KOPT-K1 (cell line): ENCODE data around the gene GDNF.

Experiments
- H3K27ac ChIP-seq: fragments of 200-600 bp; sonication (generic); 2 replicates; pipeline ENCODE4 v1.5.1; 2016; ENCODE audit warnings: antibody characterized with exemption, mild to moderate bottlenecking, low read depth, low read length; ENCODE audit not compliant: poor library complexity, severe bottlenecking
- H3K36me3 ChIP-seq: fragments of 200-600 bp; sonication (generic); 2 replicates; pipeline ENCODE4 v1.5.1; 2017; ENCODE audit warnings: antibody characterized with exemption, mild to moderate bottlenecking, low read length, moderate library complexity; ENCODE audit not compliant: insufficient read depth
- H3K9me3 ChIP-seq: fragments of 200-600 bp; sonication (generic); 2 replicates; pipeline ENCODE4 v1.5.1; 2017; ENCODE audit warnings: antibody characterized with exemption, low read length, mild to moderate bottlenecking; ENCODE audit not compliant: insufficient read depth, poor library complexity, severe bottlenecking

Gene GDNF

DNA sequence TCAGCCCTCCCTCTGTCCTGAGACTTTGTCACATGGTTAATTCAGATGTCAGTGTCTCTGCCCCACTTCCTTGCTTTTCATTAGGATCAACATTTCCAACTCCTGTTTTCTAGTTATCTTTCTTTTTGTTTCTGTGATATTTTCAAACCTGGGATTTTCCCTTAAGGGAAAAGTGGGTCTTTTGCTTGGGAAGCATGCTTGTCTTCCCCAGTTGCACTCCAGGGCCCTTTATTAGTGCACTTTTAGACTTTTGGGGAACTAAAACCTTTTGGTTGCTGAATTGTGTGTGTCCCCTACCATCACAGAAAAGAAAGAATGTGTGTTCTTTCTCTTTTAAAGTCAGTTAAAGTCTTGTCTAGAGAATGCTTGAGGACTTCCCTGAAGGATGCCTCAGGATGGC lies 18.4 kb upstream of the GDNF start:
- no peaks in the 10 kb centered on the region for H3K9me3 ChIP-seq
- H3K27ac ChIP-seq: no peak overlapping the region
- no peaks in the 10 kb centered on the region for H3K36me3 ChIP-seq

GRCh38 chr5:37857696-37858095 lies 17.9 kb upstream of the GDNF start:
- H3K9me3 ChIP-seq: no peaks in the 10 kb centered on the region
- no peaks in the 10 kb centered on the region for H3K36me3 ChIP-seq
- H3K27ac ChIP-seq: no peak overlapping the region

GRCh38 chr5:37855438-37855837 lies 15.6 kb upstream of the GDNF start:
- Histone ChIP-seq H3K9me3 (peaks cover 2% of the 10 kb centered on the region), H3K27ac (no peak overlapping the region), H3K36me3 (no peaks in the 10 kb centered on the region)

- Histone ChIP-seq H3K27ac (no peak overlapping the region), H3K9me3 (peaks cover 4% of the 10 kb centered on the region)
Observed at GRCh38 chr5:37851305-37851704, 11.5 kb upstream of the GDNF start.

GRCh38 chr5:37850226-37850865 lies 10.5 kb upstream of the GDNF start:
- H3K36me3 ChIP-seq: no peaks in the 10 kb centered on the region
- H3K27ac ChIP-seq: no peak overlapping the region
- peaks cover 4% of the 10 kb centered on the region for H3K9me3 ChIP-seq

More at GRCh38 chr5:37851305-37851704, 11.5 kb upstream of the GDNF start:
- no peaks in the 10 kb centered on the region for H3K36me3 ChIP-seq

GRCh38 chr5:37849641-37850040 lies 9.8 kb upstream of the GDNF start:
- no peak overlapping the region for H3K27ac ChIP-seq
- no peaks in the 10 kb centered on the region for H3K36me3 ChIP-seq
- peaks cover 4% of the 10 kb centered on the region for H3K9me3 ChIP-seq

- H3K36me3 ChIP-seq: no peaks in the 10 kb centered on the region
- H3K27ac ChIP-seq: no peak overlapping the region
- H3K9me3 ChIP-seq: peaks cover 4% of the 10 kb centered on the region
Observed at GRCh38 chr5:37847978-37848425, 8.2 kb upstream of the GDNF start.

GRCh38 chr5:37846786-37847310 lies 7.0 kb upstream of the GDNF start:
- Histone ChIP-seq H3K36me3 (no peaks in the 10 kb centered on the region), H3K27ac (no peak overlapping the region), H3K9me3 (peaks cover 4% of the 10 kb centered on the region)

DNA sequence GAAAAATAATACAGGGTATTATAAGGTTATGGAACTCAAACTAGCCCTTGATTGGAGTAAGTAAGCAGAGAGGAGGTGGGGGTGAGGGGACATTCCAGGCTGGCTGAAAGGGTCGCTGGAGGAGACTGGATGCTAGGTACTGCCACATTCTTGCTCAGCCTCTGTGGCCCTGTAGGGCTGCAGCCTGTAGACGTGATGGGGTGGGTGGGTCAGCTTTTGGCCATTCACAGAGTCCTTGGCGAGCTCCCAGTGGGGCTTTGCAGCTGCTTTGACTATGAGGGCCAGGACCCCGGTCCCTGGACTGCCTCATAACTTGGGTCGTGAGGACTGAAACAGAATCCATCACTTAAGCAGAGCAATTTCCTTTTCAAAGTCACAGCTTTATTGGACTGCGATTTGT lies 4.2 kb upstream of the GDNF start:
- Histone ChIP-seq H3K36me3 (no peaks in the 10 kb centered on the region), H3K9me3 (peaks cover 8% of the 10 kb centered on the region), H3K27ac (no peak overlapping the region)

DNA sequence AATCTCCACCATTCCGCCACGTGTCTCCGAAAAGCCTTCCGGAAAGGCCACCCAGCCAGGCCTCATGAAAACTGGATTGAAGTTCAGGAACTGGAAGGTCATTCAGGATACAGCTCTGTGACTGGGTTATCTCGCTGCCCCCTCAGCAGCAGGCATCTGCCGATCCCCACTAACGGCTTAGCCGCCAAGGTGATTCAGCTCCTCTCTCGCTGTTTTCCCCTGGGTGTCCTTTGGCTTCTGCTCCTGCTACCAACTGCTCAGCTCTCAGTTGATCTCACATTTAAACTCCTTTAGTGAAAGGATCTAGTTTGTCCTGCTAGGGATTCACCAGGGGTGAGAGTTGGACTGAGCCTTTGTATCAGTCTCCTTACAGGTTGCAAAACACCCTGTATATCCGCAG lies 2.2 kb upstream of the GDNF start:
- H3K9me3 ChIP-seq: peaks cover 18% of the 10 kb centered on the region
- H3K27ac ChIP-seq: no peak overlapping the region
- no peaks in the 10 kb centered on the region for H3K36me3 ChIP-seq

DNA sequence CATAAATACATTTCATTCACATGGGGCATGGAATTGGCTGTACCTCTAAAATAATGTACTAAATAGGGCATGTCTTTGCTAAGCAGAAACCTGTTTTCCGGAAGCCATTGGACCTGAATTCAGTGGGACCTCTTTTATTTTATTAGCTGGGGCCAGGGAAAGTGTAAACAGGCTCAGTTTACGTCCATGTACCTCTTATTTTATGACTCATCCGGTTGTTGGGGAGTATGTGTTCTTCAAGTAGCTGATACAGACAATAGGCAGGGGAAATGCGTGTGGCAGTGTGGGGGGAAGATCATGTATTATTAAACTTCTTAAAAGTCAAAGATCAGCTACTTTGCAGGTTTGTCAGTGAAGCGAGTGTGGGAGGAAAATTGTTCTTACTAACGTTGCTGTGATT lies 1.4 kb upstream of the GDNF start:
- H3K27ac ChIP-seq: no peak overlapping the region
- peaks cover 18% of the 10 kb centered on the region for H3K9me3 ChIP-seq
- no peaks in the 10 kb centered on the region for H3K36me3 ChIP-seq

DNA sequence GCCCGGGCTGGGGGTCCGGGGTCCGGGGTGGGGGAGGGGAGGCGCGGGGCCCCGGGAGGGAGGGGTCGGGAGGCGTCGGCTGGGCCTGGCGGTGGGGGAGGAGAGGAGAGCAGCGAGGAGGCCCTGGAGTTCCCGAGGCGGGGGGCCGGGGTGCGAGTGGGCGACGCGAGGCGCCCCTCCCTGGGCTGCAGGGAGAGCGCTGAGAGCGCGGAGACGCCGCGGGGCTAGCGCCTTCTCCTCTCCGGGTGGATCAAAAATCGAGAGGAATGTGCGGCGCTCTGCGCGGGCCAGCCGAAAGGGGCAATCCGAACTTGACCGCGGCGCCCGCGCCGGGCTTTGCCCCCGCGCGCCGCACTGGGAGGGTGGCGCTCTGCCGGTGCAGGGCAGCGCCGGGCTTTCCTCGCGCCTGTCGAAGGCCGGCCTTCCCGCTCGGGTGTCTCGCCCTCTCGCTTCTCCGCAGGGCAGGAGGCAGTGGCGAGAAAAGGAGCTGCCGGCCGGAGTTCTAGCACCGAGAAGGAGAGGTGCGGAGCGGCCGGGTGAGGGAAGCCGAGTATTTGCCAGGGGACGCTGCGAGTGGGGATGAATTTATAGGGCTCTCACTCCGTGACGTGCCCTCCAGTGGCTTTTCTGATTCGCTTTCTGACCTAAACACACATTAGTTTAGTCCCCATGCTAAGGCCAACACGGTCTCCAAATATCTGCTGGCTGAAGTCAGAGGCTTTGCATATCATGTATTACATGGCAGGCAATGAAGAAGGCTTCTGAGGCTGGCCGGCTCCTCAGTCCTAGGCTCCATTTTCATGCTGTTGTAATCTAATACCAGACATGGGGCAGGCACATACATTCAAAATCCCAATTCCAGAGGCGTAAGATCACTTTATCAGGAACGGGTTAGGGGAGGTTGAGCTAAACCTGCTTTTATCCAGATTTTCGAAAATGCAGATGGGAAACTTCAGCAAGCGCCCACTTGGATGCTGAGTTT lies 503 bp upstream of the GDNF start:
- Histone ChIP-seq H3K9me3 (peaks cover 23% of the 10 kb centered on the region), H3K27ac (no peak overlapping the region), H3K36me3 (no peaks in the 10 kb centered on the region)

DNA sequence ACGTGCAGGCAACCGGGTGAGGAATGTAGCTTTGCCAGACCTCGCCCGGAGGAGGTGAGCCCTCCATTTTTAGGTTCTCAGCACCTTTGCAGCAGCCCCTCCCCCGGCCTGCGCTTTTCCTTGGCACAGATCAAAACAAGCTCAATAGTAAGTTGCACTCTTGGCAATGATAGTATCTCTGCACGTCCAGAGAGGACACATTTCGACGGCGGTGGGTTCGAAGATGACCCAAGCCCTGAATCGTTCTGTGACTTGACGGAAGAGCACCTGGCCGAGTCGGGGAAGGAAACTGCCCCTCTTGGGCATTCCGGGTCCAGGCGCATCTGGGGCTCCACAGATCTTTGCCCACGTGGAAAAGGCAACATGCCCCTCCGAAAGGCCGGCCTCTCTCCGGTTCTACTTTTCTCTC lies 904 bp downstream of the GDNF start:
- H3K9me3 ChIP-seq: peaks cover 23% of the 10 kb centered on the region
- no peaks in the 10 kb centered on the region for H3K36me3 ChIP-seq
- no peak overlapping the region for H3K27ac ChIP-seq

DNA sequence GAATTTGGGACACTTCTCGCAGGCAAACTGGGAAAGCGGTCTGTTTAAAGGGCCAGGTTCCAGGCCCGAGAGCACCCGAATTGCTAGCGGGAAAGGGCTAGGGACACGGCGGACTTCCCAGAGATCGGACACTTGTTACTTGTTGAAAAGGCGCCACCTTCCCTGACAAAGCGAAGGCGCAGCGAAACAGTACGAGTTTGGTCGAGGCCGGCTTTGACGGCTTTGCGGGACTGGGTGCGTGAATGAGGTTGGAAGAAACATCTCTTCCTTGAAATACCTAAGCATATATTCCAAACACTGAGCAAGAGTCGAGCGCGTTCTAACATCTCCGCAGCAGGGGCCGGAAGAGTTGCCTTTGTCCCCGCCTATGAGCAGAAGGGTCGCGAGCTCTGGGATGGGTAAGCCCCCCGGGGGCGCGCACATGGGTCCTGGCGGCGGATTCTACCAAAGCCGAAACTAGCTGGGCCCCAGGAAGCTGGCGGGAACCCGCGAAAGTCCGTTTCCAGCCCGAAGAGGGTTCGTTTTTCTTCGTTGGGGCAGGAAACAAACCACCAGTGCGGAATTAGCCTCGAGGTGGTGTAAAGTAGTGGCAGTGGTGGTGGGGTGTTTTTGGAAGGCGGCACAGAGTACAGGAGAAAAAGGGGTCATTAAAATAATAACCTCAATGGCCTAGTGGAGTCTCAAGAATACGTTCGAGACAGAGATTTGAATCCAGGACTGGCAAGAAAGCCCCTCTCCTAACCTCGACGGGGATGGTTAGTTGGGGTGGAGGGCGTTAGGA lies 1.5 kb downstream of the GDNF start:
- no peaks in the 10 kb centered on the region for H3K36me3 ChIP-seq
- H3K9me3 ChIP-seq: peaks cover 23% of the 10 kb centered on the region
- no peak overlapping the region for H3K27ac ChIP-seq
